H9 (cell line): ENCODE data around the gene ACACA. TPM values are rescaled to one million over a fixed set of nuclear protein-coding genes. Genes with fewer than 3 reads are reported as not detected.
A peak's percentile ranks its signal among the peaks of the same experiment; 100 is the strongest.

Source experiments
- DNase-seq: peaks from one replicate; pipeline ENCODE4 v3.0.0-alpha.2; 2017
- H2AFZ ChIP-seq: one replicate; pipeline ENCODE4 v1.6.1; 2013; ENCODE audit warnings: mild to moderate bottlenecking, low read length, control low read depth, moderate library complexity
- H2AK5ac ChIP-seq: 2 replicates; pipeline ENCODE4 v1.6.1; 2013; ENCODE audit warnings: low read length, control low read depth, mixed read lengths; ENCODE audit not compliant: insufficient read length
- H2BK120ac ChIP-seq: one replicate; pipeline ENCODE4 v1.6.1; 2013; ENCODE audit warnings: low read depth, mild to moderate bottlenecking, low read length, control low read depth, inconsistent platforms; ENCODE audit not compliant: poor library complexity, severe bottlenecking
- H2BK12ac ChIP-seq: 2 replicates; pipeline ENCODE4 v1.6.1; 2013; ENCODE audit warnings: low read length, control low read depth, mixed read lengths, low read depth; ENCODE audit not compliant: insufficient read length
- H2BK15ac ChIP-seq: 2 replicates; pipeline ENCODE4 v1.6.1; 2013; ENCODE audit warnings: low read depth, low read length, control low read depth
- H2BK20ac ChIP-seq: one replicate; pipeline ENCODE4 v1.6.1; 2013; ENCODE audit warnings: low read depth, mild to moderate bottlenecking, low read length, control low read depth, inconsistent platforms; ENCODE audit not compliant: poor library complexity, severe bottlenecking
- H2BK5ac ChIP-seq: 2 replicates; pipeline ENCODE4 v1.6.1; 2013; ENCODE audit warnings: low read length, control low read depth, mixed read lengths; ENCODE audit not compliant: insufficient read length
- H3K14ac ChIP-seq: 2 replicates; pipeline ENCODE4 v1.6.1; 2013; ENCODE audit warnings: low read length, control low read depth; ENCODE audit not compliant: insufficient read depth
- H3K18ac ChIP-seq: 2 replicates; pipeline ENCODE4 v1.6.1; 2013; ENCODE audit warnings: low read depth, mild to moderate bottlenecking, mixed read lengths, low read length, control low read depth; ENCODE audit not compliant: insufficient read length
- H3K23ac ChIP-seq: 2 replicates; pipeline ENCODE4 v1.6.1; 2013; ENCODE audit warnings: low read length, control low read depth, mixed read lengths, low read depth; ENCODE audit not compliant: insufficient read length
- H3K23me2 ChIP-seq: 2 replicates; pipeline ENCODE4 v1.6.1; 2013; ENCODE audit warnings: low read depth, mild to moderate bottlenecking, mixed read lengths, low read length, control low read depth; ENCODE audit not compliant: insufficient read length, poor library complexity, severe bottlenecking
- H3K27ac ChIP-seq: 2 replicates; pipeline ENCODE4 v1.5.1; 2013; ENCODE audit warnings: low read length, control low read depth, mixed read lengths, low read depth; ENCODE audit not compliant: insufficient read length
- H3K27me3 ChIP-seq: 2 replicates; pipeline ENCODE4 v1.6.1; 2013; ENCODE audit warnings: low read length, control low read depth, inconsistent platforms; ENCODE audit not compliant: insufficient read depth
- H3K4ac ChIP-seq: 2 replicates; pipeline ENCODE4 v1.6.1; 2013; ENCODE audit warnings: low read depth, mild to moderate bottlenecking, control low read depth, inconsistent platforms, low read length, moderate library complexity
- H3K4me1 ChIP-seq: 2 replicates; pipeline ENCODE4 v1.6.1; 2013; ENCODE audit warnings: low read length, control low read depth, inconsistent platforms; ENCODE audit not compliant: insufficient read depth
- H3K4me2 ChIP-seq: 2 replicates; pipeline ENCODE4 v1.6.1; 2013; ENCODE audit warnings: low read length, control low read depth, mixed read lengths; ENCODE audit not compliant: insufficient read length, insufficient read depth
- H3K56ac ChIP-seq: 2 replicates; pipeline ENCODE4 v1.6.1; 2013; ENCODE audit warnings: low read depth, mild to moderate bottlenecking, mixed read lengths, low read length, control low read depth; ENCODE audit not compliant: insufficient read length
- H3K79me1 ChIP-seq: 2 replicates; pipeline ENCODE4 v1.6.1; 2013; ENCODE audit warnings: low read depth, mild to moderate bottlenecking, moderate library complexity, low read length, control low read depth, inconsistent platforms; ENCODE audit not compliant: insufficient read depth, poor library complexity, severe bottlenecking
- H3K79me2 ChIP-seq: 2 replicates; pipeline ENCODE4 v1.6.1; 2013; ENCODE audit warnings: low read length, control low read depth, inconsistent platforms; ENCODE audit not compliant: insufficient read depth
- H3K9ac ChIP-seq: 2 replicates; pipeline ENCODE4 v1.6.1; 2013; ENCODE audit warnings: low read length, control low read depth, mixed read lengths; ENCODE audit not compliant: insufficient read length; ENCODE audit errors: extremely low read depth
- H3K9me3 ChIP-seq: one replicate; pipeline ENCODE4 v1.6.1; 2013; ENCODE audit warnings: low read depth, low read length, inconsistent platforms; ENCODE audit not compliant: control insufficient read depth
- H3T11ph ChIP-seq: one replicate; pipeline ENCODE4 v1.6.1; 2013; ENCODE audit warnings: mild to moderate bottlenecking, low read length, control low read depth, inconsistent platforms
- H4K20me1 ChIP-seq: one replicate; pipeline ENCODE4 v1.6.1; 2013; ENCODE audit not compliant: control insufficient read depth, insufficient read length, insufficient read depth
- H4K5ac ChIP-seq: 2 replicates; pipeline ENCODE4 v1.6.1; 2013; ENCODE audit warnings: low read depth, mild to moderate bottlenecking, mixed read lengths, low read length, control low read depth; ENCODE audit not compliant: insufficient read length
- H4K8ac ChIP-seq: replicated peaks from 2 replicates; pipeline ENCODE4 v1.6.1; 2013; ENCODE audit warnings: low read length, control low read depth, mixed read lengths, low read depth; ENCODE audit not compliant: insufficient read length
- H4K91ac ChIP-seq: 2 replicates; pipeline ENCODE4 v1.6.1; 2013; ENCODE audit warnings: low read depth, mild to moderate bottlenecking, moderate library complexity, mixed read lengths, low read length, control low read depth; ENCODE audit not compliant: insufficient read length
- H3K27ac Mint-ChIP-seq, 3 experiments: 2 replicates in 2 of 3; 3 replicates in 1 of 3; pipeline ENCODE4 v1.8.0; 2020 to 2021; ENCODE audit warnings: mixed read lengths in 3 of 3, mild to moderate bottlenecking in 1 of 3, moderate library complexity in 1 of 3
- H3K27me3 Mint-ChIP-seq: 2 replicates; pipeline ENCODE4 v1.8.0; 2021; ENCODE audit warnings: low read depth, mild to moderate bottlenecking, moderate library complexity, mixed read lengths
- H3K36me3 Mint-ChIP-seq, 3 experiments: 2 replicates in 2 of 3; 3 replicates in 1 of 3; pipeline ENCODE4 v1.8.0; 2020 to 2021; ENCODE audit warnings: low read depth in 3 of 3, mixed read lengths in 3 of 3; ENCODE audit not compliant: insufficient read depth in 1 of 3
- H3K4me1 Mint-ChIP-seq, 2 experiments: 2 replicates each; pipeline ENCODE4 v1.8.0; 2020; ENCODE audit warnings: mixed read lengths in 2 of 2
- H3K4me3 Mint-ChIP-seq, 2 experiments: 2 replicates in 1 of 2; 3 replicates in 1 of 2; pipeline ENCODE4 v1.8.0; 2020 to 2021; ENCODE audit warnings: mild to moderate bottlenecking in 2 of 2, mixed read lengths in 2 of 2, moderate library complexity in 1 of 2
- H3K9me3 Mint-ChIP-seq, 2 experiments: 2 replicates in 1 of 2; 3 replicates in 1 of 2; pipeline ENCODE4 v1.8.0; 2020; ENCODE audit warnings: mild to moderate bottlenecking in 2 of 2, mixed read lengths in 2 of 2, moderate library complexity in 1 of 2
- WGBS: extraction: QIAGEN DNeasy Blood & Tissue Kit; methylation state at CpG from one replicate; pipeline ENCODE4 v1.1.7; 2013; ENCODE audit warnings: missing lambda C conversion rate, low lambda C conversion rate, mixed read lengths; ENCODE audit not compliant: insufficient read length; ENCODE audit errors: extremely low coverage; 5-methylcytosine and 5-hydroxymethylcytosine counted together
- total RNA-seq: library from RNA; stranded (reverse); gene quantifications from 2 replicates; pipeline ENCODE4 v1.2.1, GENCODE V29; 2021
- TF ChIP-seq, protein P1 (sequence below): fragments of 200-600 bp; sonication (generic); conservative IDR thresholded peaks from 3 replicates; pipeline ENCODE4 v1.8.0; 2021; ENCODE audit warnings: antibody characterized with exemption, mild to moderate bottlenecking

The ACACA gene
- total RNA-seq, 1 experiment from 2014 or later: 135 TPM

DNA sequence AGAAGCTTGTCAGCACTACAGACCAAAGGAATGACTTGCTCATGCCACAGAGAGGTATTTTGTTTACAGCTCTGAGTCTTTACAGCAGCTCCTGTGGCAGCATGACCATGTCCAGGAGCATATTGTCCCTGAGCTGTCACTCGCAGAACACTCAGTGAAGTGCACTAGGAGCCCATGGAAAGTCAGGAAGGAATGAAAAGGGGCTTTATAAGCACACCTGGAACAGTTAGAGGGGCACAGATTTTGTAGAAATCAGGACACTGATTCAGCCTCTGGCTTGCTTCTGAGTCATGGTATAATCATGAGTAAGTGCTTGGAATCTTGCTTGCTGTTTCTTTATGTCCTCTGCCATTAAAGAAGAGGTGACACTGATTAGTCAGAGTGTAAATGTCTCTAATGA is 41.0 kb upstream of the ACACA start:
- Histone ChIP-seq H3K4me1 (no peaks in the 10 kb centered on the region), H3K23ac (no peak overlapping the region), H3K79me2 (no peaks in the 10 kb centered on the region), H4K20me1 (no peaks in the 10 kb centered on the region), H2AK5ac (no peak overlapping the region), H2BK120ac (no peak overlapping the region), H2BK15ac (no peak overlapping the region), H2BK20ac (no peak overlapping the region), H3T11ph (no peak overlapping the region), H3K4ac (no peak overlapping the region), H3K18ac (no peak overlapping the region), H3K9me3 (no peaks in the 10 kb centered on the region), H4K8ac (no peak overlapping the region), H2BK5ac (no peak overlapping the region), H3K9ac (no peak overlapping the region), H3K27me3 (no peaks in the 10 kb centered on the region), H4K91ac (no peak overlapping the region), H3K79me1 (no peaks in the 10 kb centered on the region), H3K27ac (no peak overlapping the region), H3K23me2 (no peaks in the 10 kb centered on the region), H3K4me2 (no peak overlapping the region), H3K14ac (no peak overlapping the region), H2BK12ac (no peak overlapping the region), H3K56ac (no peak overlapping the region), H2AFZ (no peak overlapping the region), H4K5ac (no peak overlapping the region)
- peaks cover 14 to 17% of the 10 kb centered on the region in 2 experiments for H3K4me1 Mint-ChIP-seq
- H3K9me3 Mint-ChIP-seq: no peaks in the 10 kb centered on the region
- no CpG with 5 or more reads among the region's 1 CpG for WGBS
- TF ChIP-seq, protein P1, sequence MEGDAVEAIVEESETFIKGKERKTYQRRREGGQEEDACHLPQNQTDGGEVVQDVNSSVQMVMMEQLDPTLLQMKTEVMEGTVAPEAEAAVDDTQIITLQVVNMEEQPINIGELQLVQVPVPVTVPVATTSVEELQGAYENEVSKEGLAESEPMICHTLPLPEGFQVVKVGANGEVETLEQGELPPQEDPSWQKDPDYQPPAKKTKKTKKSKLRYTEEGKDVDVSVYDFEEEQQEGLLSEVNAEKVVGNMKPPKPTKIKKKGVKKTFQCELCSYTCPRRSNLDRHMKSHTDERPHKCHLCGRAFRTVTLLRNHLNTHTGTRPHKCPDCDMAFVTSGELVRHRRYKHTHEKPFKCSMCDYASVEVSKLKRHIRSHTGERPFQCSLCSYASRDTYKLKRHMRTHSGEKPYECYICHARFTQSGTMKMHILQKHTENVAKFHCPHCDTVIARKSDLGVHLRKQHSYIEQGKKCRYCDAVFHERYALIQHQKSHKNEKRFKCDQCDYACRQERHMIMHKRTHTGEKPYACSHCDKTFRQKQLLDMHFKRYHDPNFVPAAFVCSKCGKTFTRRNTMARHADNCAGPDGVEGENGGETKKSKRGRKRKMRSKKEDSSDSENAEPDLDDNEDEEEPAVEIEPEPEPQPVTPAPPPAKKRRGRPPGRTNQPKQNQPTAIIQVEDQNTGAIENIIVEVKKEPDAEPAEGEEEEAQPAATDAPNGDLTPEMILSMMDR: no peak
- DNase-seq: no peak
- H3K27me3 Mint-ChIP-seq: no peaks in the 10 kb centered on the region
- peak overlapping the region in 1 of 3 experiments; percentile 75; a peak in 3 of 7 replicates for H3K27ac Mint-ChIP-seq
- peaks cover 2 to 46% (median 39%) of the 10 kb centered on the region in 3 experiments; a peak in 6 of 7 replicates for H3K36me3 Mint-ChIP-seq
- H3K4me3 Mint-ChIP-seq: no peak overlapping the region
